ENCODE measurements around the gene C1QTNF6.

The C1QTNF6 gene

GRCh38 chr22:37224757-37225420 lies 36.8 kb upstream of the C1QTNF6 start:
- in situ Hi-C loops (cut with HindIII; ENCODE audit: low sequenced_read_pairs): no loop called here

GRCh38 chr22:37223965-37224551 lies 36.0 kb upstream of the C1QTNF6 start:
- in situ Hi-C loops (cut with HindIII; ENCODE audit: low sequenced_read_pairs): no loop called here

- in situ Hi-C loops (cut with HindIII; ENCODE audit: low sequenced_read_pairs): no loop called here
Observed at GRCh38 chr22:37222440-37222971, 34.5 kb upstream of the C1QTNF6 start.

- in situ Hi-C loops (cut with HindIII; ENCODE audit: low sequenced_read_pairs): no loop called here
Observed at GRCh38 chr22:37221424-37222333, 33.6 kb upstream of the C1QTNF6 start.

- in situ Hi-C loops (cut with HindIII; ENCODE audit: low sequenced_read_pairs): no loop called here
Observed at GRCh38 chr22:37220543-37220981, 32.5 kb upstream of the C1QTNF6 start.

GRCh38 chr22:37219533-37219932 lies 31.5 kb upstream of the C1QTNF6 start:
- in situ Hi-C loops (cut with HindIII; ENCODE audit: low sequenced_read_pairs): loop anchor here (10.0 kb wide), 1 partner anchor 165 kb away; the partner anchor contains the start of gene KCTD17

- in situ Hi-C loops (cut with HindIII; ENCODE audit: low sequenced_read_pairs): loop anchor here (10.0 kb wide), 1 partner anchor 164 kb away; the partner anchor contains the start of gene KCTD17
Observed at GRCh38 chr22:37218771-37219411, 30.8 kb upstream of the C1QTNF6 start.

- in situ Hi-C loops (cut with HindIII; ENCODE audit: low sequenced_read_pairs): loop anchor here (10.0 kb wide), 1 partner anchor 164 kb away; the partner anchor contains the start of gene KCTD17
Observed at GRCh38 chr22:37218399-37218770, 30.3 kb upstream of the C1QTNF6 start.

GRCh38 chr22:37215890-37216289 lies 27.8 kb upstream of the C1QTNF6 start:
- in situ Hi-C loops (cut with HindIII; ENCODE audit: low sequenced_read_pairs): loop anchor here (10.0 kb wide), 1 partner anchor 161 kb away; the partner anchor contains the start of gene KCTD17

GRCh38 chr22:37214731-37215030 lies 26.6 kb upstream of the C1QTNF6 start:
- in situ Hi-C loops (cut with HindIII; ENCODE audit: low sequenced_read_pairs): loop anchor here (5.0 to 10.0 kb wide), 4 partner anchors 37 to 160 kb away; partner anchors contain the start of gene KCTD17

- in situ Hi-C loops (cut with HindIII; ENCODE audit: low sequenced_read_pairs): loop anchor here (5.0 to 10.0 kb wide), 4 partner anchors 37 to 159 kb away; partner anchors contain the start of gene KCTD17
Observed at GRCh38 chr22:37213941-37214730, 26.1 kb upstream of the C1QTNF6 start.

- in situ Hi-C loops (cut with HindIII; ENCODE audit: low sequenced_read_pairs): loop anchor here (5.0 to 10.0 kb wide), 4 partner anchors 36 to 159 kb away; partner anchors contain the start of gene KCTD17
Observed at GRCh38 chr22:37213218-37213855, 25.3 kb upstream of the C1QTNF6 start.

GRCh38 chr22:37212174-37212906 lies 24.3 kb upstream of the C1QTNF6 start, which contains the start of gene SSTR3:
SSTR3 (minus strand) TSS chr22:37212477; CDS start chr22:37207803, 4,674 bp downstream.
- in situ Hi-C loops (cut with HindIII; ENCODE audit: low sequenced_read_pairs): loop anchor here (5.0 to 10.0 kb wide), 4 partner anchors 35 to 158 kb away; partner anchors contain the start of gene KCTD17

GRCh38 chr22:37211866-37212173 lies 23.8 kb upstream of the C1QTNF6 start:
- in situ Hi-C loops (cut with HindIII; ENCODE audit: low sequenced_read_pairs): loop anchor here (5.0 to 10.0 kb wide), 4 partner anchors 35 to 157 kb away; partner anchors contain the start of gene KCTD17

- in situ Hi-C loops (cut with HindIII; ENCODE audit: low sequenced_read_pairs): loop anchor here (5.0 to 10.0 kb wide), 4 partner anchors 34 to 156 kb away; partner anchors contain the start of gene KCTD17
Observed at GRCh38 chr22:37211075-37211865, 23.2 kb upstream of the C1QTNF6 start.

GRCh38 chr22:37210041-37210803 lies 22.2 kb upstream of the C1QTNF6 start:
- in situ Hi-C loops (cut with HindIII; ENCODE audit: low sequenced_read_pairs): loop anchor here (5.0 to 10.0 kb wide), 4 partner anchors 33 to 155 kb away; partner anchors contain the start of gene KCTD17
